Measurements from ENCODE around the gene C1orf115. TPM values are rescaled to one million over a fixed set of nuclear protein-coding genes. Genes with fewer than 3 reads are reported as not detected.

C1orf115 gene
- total and polyA plus RNA-seq, 2 donors from 2014 or later = 29.0 to 53.8 TPM

DNA sequence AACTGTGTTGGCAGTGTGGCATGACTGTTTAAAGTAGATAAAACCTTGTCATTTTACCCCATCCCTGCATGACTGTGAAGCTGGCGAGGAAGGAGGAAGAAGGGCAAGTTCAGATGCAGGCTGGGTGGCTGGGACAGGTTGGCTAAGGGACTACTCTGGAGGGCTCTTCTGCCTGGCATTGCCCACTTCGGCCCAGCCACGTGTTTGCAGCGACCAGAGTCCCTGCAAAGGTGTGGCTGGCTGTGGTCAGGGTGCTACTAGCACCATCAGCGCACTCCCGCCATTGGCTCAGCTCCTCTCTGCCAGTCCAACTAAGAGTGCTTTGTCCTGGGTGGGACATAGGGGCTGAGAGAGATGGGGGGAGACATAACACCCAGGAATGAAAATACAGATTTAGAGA is 7.2 kb downstream of the C1orf115 start:
- Histone ChIP-seq H3K27me3 (ENCODE audit: control insufficient read depth, insufficient read depth, low read length) (no peaks in the 10 kb centered on the region), H3K9me3 (ENCODE audit: control insufficient read depth in 2 of 3, insufficient read depth in 1 of 3, low read length in 3 of 3) (no peaks in the 10 kb centered on the region), H3K27ac (ENCODE audit: low read depth in 2 of 2, low read length in 2 of 2) (peak overlapping the region; percentile 5 to 8), H3K36me3 (ENCODE audit: control insufficient read depth in 2 of 3, insufficient read depth in 3 of 3, low read length in 3 of 3) (peaks cover 0 to 5% (median 0%) of the 10 kb centered on the region in 3 donors), H3K4me3 (ENCODE audit: low read length in 3 of 3) (no peak overlapping the region), H3K4me1 (ENCODE audit: control insufficient read depth in 2 of 3, insufficient read depth in 2 of 3, low read depth in 1 of 3, low read length in 3 of 3) (peaks cover 0 to 24% (median 20%) of the 10 kb centered on the region in 3 donors), H3K9ac (ENCODE audit: low read length in 3 of 3) (no peak overlapping the region)
- FAIRE-seq = no peak
- TF ChIP-seq, protein P1, sequence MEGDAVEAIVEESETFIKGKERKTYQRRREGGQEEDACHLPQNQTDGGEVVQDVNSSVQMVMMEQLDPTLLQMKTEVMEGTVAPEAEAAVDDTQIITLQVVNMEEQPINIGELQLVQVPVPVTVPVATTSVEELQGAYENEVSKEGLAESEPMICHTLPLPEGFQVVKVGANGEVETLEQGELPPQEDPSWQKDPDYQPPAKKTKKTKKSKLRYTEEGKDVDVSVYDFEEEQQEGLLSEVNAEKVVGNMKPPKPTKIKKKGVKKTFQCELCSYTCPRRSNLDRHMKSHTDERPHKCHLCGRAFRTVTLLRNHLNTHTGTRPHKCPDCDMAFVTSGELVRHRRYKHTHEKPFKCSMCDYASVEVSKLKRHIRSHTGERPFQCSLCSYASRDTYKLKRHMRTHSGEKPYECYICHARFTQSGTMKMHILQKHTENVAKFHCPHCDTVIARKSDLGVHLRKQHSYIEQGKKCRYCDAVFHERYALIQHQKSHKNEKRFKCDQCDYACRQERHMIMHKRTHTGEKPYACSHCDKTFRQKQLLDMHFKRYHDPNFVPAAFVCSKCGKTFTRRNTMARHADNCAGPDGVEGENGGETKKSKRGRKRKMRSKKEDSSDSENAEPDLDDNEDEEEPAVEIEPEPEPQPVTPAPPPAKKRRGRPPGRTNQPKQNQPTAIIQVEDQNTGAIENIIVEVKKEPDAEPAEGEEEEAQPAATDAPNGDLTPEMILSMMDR (IDR thresholded peaks at IDR 0.05; ENCODE audit: borderline replicate concordance, extremely low read depth, insufficient read depth) = no peak
- intact Hi-C loops (cut with DNase I) = no loop called here
- DNase-seq = no peak

DNA sequence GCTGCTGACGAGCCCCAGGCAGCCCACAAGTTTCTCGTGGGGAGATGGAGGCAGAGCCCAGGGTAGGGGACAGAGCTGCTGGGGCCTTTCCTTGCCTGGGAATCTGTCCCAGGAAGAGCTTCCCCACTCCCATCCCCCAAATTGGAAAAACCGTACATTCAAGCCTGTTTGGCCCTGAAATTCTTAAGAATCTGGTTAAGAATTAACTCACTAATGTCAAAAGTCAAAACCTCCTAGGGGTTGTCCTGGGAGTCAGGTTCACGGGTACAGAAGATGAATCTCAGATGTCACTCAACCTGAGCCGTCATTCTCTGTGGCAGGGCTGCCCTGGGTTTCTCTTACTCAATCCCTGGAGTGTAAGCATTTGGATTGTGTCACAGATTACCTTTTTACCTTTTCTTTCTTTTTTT is 8.4 kb downstream of the C1orf115 start:
- Histone ChIP-seq H3K4me1 (ENCODE audit: control insufficient read depth in 2 of 3, insufficient read depth in 2 of 3, low read depth in 1 of 3, low read length in 3 of 3) (peaks cover 0 to 29% (median 20%) of the 10 kb centered on the region in 3 donors), H3K36me3 (ENCODE audit: control insufficient read depth in 2 of 3, insufficient read depth in 3 of 3, low read length in 3 of 3) (peaks cover 0 to 5% (median 0%) of the 10 kb centered on the region in 3 donors), H3K27ac (ENCODE audit: low read depth in 2 of 2, low read length in 2 of 2) (peak overlapping the region; percentile 5 to 10), H3K9me3 (ENCODE audit: control insufficient read depth in 2 of 3, insufficient read depth in 1 of 3, low read length in 3 of 3) (no peaks in the 10 kb centered on the region), H3K9ac (ENCODE audit: low read length in 3 of 3) (no peak overlapping the region), H3K27me3 (ENCODE audit: control insufficient read depth, insufficient read depth, low read length) (no peaks in the 10 kb centered on the region), H3K4me3 (ENCODE audit: low read length in 3 of 3) (no peak overlapping the region)
- intact Hi-C loops (cut with DNase I) = no loop called here
- TF ChIP-seq, protein P1 (IDR thresholded peaks at IDR 0.05; ENCODE audit: borderline replicate concordance, extremely low read depth, insufficient read depth) = no peak
- no peak for FAIRE-seq
- no peak for DNase-seq

DNA sequence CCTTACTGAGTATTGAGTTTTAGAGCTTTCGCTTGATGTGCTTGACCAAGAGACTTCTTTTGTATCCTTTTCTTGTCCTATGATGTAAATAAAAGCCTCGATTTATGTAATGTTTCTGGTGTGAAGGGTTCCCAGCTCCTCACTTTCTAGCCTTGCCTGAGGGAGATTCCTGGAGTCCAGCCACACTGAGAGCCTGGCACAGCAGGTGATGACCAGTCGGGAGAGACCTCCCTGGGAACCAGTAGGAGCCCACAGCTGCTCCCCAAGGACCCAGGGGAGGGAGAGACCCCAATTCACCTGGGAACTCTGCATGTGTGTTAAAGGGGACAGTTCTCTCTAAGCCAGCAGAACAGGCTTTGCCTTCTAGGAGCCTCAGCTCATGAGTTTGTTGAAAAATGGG is 8.9 kb downstream of the C1orf115 start:
- Histone ChIP-seq H3K9ac (ENCODE audit: low read length in 3 of 3) (no peak overlapping the region), H3K27me3 (ENCODE audit: control insufficient read depth, insufficient read depth, low read length) (no peaks in the 10 kb centered on the region), H3K36me3 (ENCODE audit: control insufficient read depth in 2 of 3, insufficient read depth in 3 of 3, low read length in 3 of 3) (peaks cover 0 to 5% (median 0%) of the 10 kb centered on the region in 3 donors), H3K4me1 (ENCODE audit: control insufficient read depth in 2 of 3, insufficient read depth in 2 of 3, low read depth in 1 of 3, low read length in 3 of 3) (peaks cover 0 to 29% (median 20%) of the 10 kb centered on the region in 3 donors), H3K4me3 (ENCODE audit: low read length in 3 of 3) (no peak overlapping the region), H3K27ac (ENCODE audit: low read depth in 2 of 2, low read length in 2 of 2) (peak overlapping the region; percentile 5 to 10), H3K9me3 (ENCODE audit: control insufficient read depth in 2 of 3, insufficient read depth in 1 of 3, low read length in 3 of 3) (no peaks in the 10 kb centered on the region)
- intact Hi-C loops (cut with DNase I) = no loop called here
- no peak for DNase-seq
- no peak for FAIRE-seq
- TF ChIP-seq, protein P1 (IDR thresholded peaks at IDR 0.05; ENCODE audit: borderline replicate concordance, extremely low read depth, insufficient read depth) = no peak

Measured in kidney (tissue), 14 donors.